WERI-Rb-1 (cell line): ENCODE results near the gene CNBD2.
A peak's percentile ranks its signal among the peaks of the same experiment; 100 is the strongest.
"Not testable (repeated sequence)": the region's sequence is repeated elsewhere in the genome, so short reads cannot be mapped to it uniquely, and the experiment has no call there.

Experiments used
- DNase-seq: peaks from one replicate; pipeline ENCODE4 v3.0.0-alpha.2; 2020
- H3K27ac ChIP-seq: fragments of 250-450 bp; sonication (Bioruptor Pico); 2 replicates; pipeline ENCODE4 v1.5.1; 2020; ENCODE audit warnings: mild to moderate bottlenecking, moderate library complexity
- H3K27me3 ChIP-seq: fragments of 250-450 bp; sonication (Bioruptor Pico); 2 replicates; pipeline ENCODE4 v1.5.1; 2021; ENCODE audit warnings: mild to moderate bottlenecking, low read depth, moderate library complexity; ENCODE audit not compliant: insufficient read depth, severe bottlenecking
- H3K36me3 ChIP-seq: fragments of 250-450 bp; sonication (Bioruptor Pico); 2 replicates; pipeline ENCODE4 v1.5.1; 2020; ENCODE audit warnings: mild to moderate bottlenecking, moderate library complexity
- H3K4me3 ChIP-seq: 2 replicates; pipeline ENCODE4 v1.5.1; 2011; ENCODE audit warnings: low read depth, mild to moderate bottlenecking, control low read depth, low read length
- H3K9me3 ChIP-seq: fragments of 250-450 bp; sonication (Bioruptor Pico); 2 replicates; pipeline ENCODE4 v1.5.1; 2021; ENCODE audit warnings: mild to moderate bottlenecking, moderate library complexity; ENCODE audit not compliant: severe bottlenecking
- TF ChIP-seq, protein P1 (sequence below): IDR thresholded peaks from 2 replicates; pipeline ENCODE4 v1.5.1; 2011; ENCODE audit warnings: low read depth, mild to moderate bottlenecking, control low read depth, inconsistent platforms, low read length

The CNBD2 gene

DNA sequence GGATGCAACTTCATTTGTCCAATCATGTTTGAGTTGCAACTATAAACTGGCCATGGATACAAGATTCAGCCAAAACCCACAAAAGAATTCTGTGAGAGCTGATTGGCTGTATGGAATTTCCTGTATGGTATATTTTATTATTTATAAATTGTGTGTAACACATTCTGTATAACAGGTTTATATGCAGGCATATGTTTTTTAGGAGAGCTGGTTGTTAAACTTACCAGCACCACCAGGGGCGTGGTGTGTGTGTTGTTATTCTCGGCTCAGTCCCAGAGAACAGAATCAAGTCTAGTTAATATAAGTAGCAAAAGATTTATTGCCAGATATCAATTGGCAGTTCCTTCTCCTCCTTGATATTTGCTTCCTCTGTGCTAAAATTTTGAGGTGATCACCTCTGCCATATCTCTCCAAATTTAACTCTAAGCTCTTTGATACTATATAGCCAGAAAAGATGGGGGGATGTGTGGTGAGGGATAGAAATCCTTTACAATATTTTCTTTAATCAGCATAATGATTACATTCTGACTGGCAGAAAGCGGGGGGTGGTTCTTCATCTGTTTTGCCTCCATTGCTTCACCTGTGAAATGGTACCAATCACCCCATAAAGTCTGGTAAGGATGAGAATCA, 22.9 kb downstream of the CNBD2 start:
- peak; percentile 32 for DNase-seq
- TF ChIP-seq, protein P1, sequence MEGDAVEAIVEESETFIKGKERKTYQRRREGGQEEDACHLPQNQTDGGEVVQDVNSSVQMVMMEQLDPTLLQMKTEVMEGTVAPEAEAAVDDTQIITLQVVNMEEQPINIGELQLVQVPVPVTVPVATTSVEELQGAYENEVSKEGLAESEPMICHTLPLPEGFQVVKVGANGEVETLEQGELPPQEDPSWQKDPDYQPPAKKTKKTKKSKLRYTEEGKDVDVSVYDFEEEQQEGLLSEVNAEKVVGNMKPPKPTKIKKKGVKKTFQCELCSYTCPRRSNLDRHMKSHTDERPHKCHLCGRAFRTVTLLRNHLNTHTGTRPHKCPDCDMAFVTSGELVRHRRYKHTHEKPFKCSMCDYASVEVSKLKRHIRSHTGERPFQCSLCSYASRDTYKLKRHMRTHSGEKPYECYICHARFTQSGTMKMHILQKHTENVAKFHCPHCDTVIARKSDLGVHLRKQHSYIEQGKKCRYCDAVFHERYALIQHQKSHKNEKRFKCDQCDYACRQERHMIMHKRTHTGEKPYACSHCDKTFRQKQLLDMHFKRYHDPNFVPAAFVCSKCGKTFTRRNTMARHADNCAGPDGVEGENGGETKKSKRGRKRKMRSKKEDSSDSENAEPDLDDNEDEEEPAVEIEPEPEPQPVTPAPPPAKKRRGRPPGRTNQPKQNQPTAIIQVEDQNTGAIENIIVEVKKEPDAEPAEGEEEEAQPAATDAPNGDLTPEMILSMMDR = peak; percentile 52
- Histone ChIP-seq H3K9me3 (no peaks in the 10 kb centered on the region), H3K36me3 (no peaks in the 10 kb centered on the region), H3K27me3 (no peaks in the 10 kb centered on the region), H3K27ac (no peak overlapping the region), H3K4me3 (no peak overlapping the region)

DNA sequence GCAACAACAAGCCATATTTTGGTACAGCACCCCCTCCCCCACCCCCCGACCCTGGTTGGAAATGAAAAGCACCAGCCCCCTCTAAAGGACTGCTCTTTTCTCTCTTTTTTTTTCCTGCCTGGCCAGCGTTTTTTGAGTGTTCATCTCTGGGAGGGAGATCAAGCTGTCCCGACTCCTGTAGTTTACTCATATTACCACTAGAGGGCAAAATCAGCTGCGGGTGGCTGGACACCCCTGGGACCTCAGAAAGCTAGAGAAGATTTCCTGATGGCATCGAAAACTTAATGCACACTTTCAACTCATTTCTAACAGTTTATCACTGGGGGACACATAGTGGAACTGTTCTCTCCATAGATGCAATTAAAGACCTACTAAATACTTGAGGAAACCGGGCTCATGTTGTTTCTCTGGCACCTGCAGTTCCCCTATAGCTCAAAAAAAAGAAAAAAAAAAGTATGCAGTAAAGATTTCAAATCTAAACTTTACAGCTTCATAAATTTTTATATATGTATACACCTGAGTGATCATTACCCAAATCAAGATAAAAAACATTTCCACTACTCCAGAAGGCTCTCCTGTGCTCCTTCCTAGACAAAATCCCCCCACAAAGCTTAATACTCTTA, 24.4 kb downstream of the CNBD2 start:
- peak; percentile 55 for DNase-seq
- Histone ChIP-seq H3K4me3 (no peak overlapping the region), H3K36me3 (no peaks in the 10 kb centered on the region)

DNA sequence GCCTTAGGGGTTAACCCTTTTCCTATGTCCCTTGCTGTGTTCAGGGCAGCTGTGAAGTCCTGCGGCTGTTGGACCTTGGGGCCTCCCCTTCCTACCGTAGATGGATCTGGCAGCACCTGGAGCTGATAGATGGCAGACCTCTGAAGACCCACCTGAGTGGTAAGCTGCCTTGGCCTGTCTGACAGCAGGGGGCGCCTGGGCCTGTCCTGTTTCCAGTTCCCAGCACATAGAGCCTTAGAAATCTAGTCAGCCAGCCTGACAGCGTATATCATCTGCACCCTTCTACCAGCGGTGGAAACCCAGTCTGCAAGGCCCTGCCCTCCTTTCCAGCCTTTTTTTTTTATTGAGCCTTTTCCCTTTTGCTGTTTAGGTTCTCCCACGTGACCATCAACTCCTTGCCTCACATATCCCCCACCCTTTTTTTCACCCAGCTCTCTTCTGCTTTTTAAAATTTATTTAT, 26.6 kb downstream of the CNBD2 start:
- no peak overlapping the region for H3K27ac ChIP-seq
- TF ChIP-seq, protein P1 = peak; percentile 93
- H3K4me3 ChIP-seq = no peak overlapping the region
- H3K27me3 ChIP-seq = no peaks in the 10 kb centered on the region
- peak; percentile 91 for DNase-seq
- H3K36me3 ChIP-seq = no peaks in the 10 kb centered on the region
- no peaks in the 10 kb centered on the region for H3K9me3 ChIP-seq

More for the DNA sequence above, 24.4 kb downstream of the CNBD2 start:
- Histone ChIP-seq H3K27me3 (no peaks in the 10 kb centered on the region), H3K27ac (no peak overlapping the region), H3K9me3 (no peaks in the 10 kb centered on the region)
- TF ChIP-seq, protein P1 = peak; percentile 69

DNA sequence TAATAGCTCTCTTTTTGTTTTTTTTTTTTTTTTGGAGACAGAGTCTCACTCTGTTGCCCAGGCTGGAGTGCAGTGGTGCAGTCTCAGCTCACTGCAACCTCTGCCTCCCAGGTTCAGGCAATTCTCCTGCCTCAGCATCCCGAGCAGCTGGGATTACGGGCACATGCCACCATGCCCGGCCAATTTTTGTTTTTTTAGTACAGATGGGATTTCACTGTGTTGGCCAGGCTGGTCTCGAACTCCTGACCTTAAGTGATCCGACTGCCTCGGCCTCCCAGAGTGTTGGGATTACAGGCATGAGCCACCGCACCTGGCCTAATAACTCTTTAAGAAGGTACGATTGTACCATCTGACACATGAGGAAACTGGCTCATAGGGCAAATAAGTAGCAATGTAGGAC, 28.1 kb downstream of the CNBD2 start:
- DNase-seq, H3K27ac ChIP-seq: not testable (repeated sequence)

DNA sequence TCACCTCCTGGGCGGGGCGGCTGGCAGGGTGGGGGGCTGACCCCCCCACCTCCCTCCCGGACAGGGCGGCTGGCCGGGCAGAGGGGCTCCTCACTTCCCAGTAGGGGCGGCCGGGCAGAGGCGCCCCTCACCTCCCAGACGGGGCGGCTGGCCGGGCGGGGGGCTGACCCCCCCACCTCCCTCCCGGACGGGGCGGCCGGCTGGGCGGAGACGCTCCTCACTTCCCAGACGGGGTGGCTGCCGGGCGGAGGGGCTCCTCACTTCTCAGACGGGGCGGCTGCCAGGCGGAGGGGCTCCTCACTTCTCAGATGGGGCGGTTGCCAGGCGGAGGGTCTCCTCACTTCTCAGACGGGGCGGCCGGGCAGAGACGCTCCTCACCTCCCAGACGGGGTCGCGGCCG, 32.9 kb downstream of the CNBD2 start:
- H3K36me3 ChIP-seq, H3K4me3 ChIP-seq, H3K27me3 ChIP-seq, DNase-seq, H3K27ac ChIP-seq: not testable (repeated sequence)
- peaks cover 16% of the 10 kb centered on the region for H3K9me3 ChIP-seq

More for the DNA sequence above, 28.1 kb downstream of the CNBD2 start:
- not testable (repeated sequence) for H3K27me3 ChIP-seq, H3K4me3 ChIP-seq, H3K36me3 ChIP-seq, H3K9me3 ChIP-seq

DNA sequence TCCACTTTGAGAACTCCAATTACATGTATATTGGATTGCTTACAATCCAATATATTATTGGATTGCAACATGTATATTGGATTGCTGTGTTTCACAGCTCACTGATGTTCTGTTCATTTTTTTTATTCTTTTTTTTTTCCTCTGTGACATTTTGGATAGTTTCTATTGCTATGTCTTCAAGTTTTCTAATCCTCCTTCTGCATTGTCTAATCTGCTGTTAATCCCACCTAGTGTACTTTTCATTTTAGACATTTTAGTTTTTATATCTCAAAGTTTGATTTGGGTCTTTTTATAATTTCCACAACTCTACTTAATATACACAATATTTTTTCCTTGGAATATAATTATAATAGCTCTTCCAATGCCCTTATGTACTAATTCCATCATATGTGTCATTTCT, 34.5 kb downstream of the CNBD2 start:
- no peak for DNase-seq
- TF ChIP-seq, protein P1 = no peak

More for the DNA sequence above, 34.5 kb downstream of the CNBD2 start:
- H3K36me3 ChIP-seq = no peaks in the 10 kb centered on the region
- peaks cover 16% of the 10 kb centered on the region for H3K9me3 ChIP-seq
- no peak overlapping the region for H3K4me3 ChIP-seq
- H3K27ac ChIP-seq = no peak overlapping the region
- no peaks in the 10 kb centered on the region for H3K27me3 ChIP-seq
